GM21515 (cell line): Measurements from ENCODE around the gene PTPRU.

Experiments used
- ATAC-seq: cut with Tn5 transposase; IDR thresholded peaks from one replicate; pipeline ENCODE4 v1.9.1; 2021; ENCODE audit not compliant: unreplicated experiment

PTPRU gene

GRCh38 chr1:29259802-29260441 lies 23.6 kb downstream of the PTPRU start:
- ATAC-seq = no peak

DNA sequence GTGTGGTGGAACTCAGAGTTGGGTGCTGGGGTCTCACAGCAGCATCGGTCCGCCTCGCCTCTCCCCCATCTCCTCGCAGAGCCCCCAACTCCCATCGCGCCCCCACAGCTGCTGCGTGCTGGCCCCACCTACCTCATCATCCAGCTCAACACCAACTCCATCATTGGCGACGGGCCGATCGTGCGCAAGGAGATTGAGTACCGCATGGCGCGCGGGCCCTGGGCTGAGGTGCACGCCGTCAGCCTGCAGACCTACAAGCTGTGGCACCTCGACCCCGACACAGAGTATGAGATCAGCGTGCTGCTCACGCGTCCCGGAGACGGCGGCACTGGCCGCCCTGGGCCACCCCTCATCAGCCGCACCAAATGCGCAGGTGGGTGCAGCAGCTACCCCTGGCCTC lies 24.2 kb downstream of the PTPRU start:
- no peak for ATAC-seq

GRCh38 chr1:29264773-29265389 lies 28.6 kb downstream of the PTPRU start:
- no peak for ATAC-seq

GRCh38 chr1:29266912-29267311 lies 30.6 kb downstream of the PTPRU start:
- ATAC-seq = no peak

GRCh38 chr1:29267321-29268070 lies 31.2 kb downstream of the PTPRU start:
- no peak for ATAC-seq

GRCh38 chr1:29269382-29269781 lies 33.1 kb downstream of the PTPRU start:
- ATAC-seq = no peak

GRCh38 chr1:29270929-29271521 lies 34.7 kb downstream of the PTPRU start:
- ATAC-seq = no peak

- ATAC-seq = no peak
Measured at GRCh38 chr1:29271724-29272123, 35.4 kb downstream of the PTPRU start.

DNA sequence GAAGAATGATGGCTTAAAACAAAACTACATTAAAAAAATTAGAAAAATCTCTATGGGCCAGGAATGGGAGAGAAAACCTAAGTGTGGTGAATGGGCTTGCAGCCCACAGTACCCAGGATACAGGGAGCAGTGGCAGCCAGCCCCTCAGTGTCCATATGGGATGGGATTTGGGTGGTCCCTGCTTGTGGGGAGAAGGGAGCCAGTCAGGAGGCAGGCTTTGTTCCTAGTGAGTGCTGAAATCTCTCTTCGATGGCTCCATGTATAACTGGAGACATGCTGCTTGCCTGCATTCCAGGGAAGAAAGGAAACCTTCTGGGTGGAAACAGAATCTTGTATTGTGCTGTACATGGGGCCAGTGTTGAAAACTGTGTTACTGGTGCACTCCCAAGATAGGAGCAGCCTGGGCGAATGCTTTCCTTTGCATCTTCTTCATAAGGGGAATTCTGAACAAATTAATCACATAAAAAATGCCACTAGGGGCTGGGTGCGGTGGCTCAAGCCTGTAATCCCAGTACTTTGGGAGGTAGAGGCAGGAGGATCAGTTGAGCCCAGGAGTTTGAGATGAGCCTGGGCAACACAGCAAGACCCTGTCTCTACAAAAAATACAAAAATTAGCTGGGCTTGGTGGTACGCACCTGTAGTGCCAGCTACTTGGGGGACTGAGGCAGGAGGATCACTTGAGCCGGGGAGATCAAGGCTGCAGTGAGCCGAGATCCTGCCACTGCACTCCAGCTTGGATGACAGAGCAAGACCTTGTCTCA lies 36.0 kb downstream of the PTPRU start:
- no peak for ATAC-seq

DNA sequence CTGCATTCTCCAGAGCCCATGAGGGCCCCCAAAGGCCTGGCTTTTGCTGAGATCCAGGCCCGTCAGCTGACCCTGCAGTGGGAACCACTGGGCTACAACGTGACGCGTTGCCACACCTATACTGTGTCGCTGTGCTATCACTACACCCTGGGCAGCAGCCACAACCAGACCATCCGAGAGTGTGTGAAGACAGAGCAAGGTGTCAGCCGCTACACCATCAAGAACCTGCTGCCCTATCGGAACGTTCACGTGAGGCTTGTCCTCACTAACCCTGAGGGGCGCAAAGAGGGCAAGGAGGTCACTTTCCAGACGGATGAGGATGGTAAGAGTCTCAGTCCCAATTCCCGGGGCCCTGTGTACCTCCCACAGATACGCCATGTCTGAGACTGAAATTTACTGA lies 39.1 kb downstream of the PTPRU start:
- ATAC-seq = no peak

DNA sequence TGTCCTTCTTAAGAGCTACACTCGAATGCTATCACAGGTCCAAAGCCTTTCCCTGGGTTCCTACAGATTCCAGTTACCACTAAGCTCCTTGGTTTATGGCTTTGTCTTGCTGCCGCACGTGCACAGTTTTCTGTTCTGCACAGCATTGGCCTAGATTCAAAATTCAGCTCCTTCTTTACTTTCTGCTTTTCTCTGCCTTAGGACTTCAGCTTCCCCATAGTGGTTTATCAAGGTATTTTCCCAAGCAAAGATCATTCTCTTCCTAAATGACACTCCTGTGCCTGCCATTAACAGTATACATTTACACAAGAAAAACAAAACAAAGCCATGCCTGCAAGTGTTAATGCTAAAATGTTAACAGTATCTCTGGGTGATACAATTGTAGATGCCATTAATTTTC lies 41.8 kb downstream of the PTPRU start:
- no peak for ATAC-seq

DNA sequence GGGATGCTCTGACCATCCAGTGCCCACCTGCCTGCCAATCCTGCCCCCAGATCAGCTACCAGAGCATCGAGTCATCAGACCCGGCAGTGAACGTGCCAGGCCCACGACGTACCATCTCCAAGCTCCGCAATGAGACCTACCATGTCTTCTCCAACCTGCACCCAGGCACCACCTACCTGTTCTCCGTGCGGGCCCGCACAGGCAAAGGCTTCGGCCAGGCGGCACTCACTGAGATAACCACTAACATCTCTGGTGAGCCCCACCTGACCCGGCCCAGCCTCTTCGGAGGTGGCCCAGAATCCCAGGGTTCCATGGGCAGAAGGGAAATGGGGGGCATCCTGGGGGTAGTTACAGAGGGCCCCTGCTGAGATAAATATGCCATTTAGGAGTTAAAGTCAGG lies 43.1 kb downstream of the PTPRU start:
- no peak for ATAC-seq

DNA sequence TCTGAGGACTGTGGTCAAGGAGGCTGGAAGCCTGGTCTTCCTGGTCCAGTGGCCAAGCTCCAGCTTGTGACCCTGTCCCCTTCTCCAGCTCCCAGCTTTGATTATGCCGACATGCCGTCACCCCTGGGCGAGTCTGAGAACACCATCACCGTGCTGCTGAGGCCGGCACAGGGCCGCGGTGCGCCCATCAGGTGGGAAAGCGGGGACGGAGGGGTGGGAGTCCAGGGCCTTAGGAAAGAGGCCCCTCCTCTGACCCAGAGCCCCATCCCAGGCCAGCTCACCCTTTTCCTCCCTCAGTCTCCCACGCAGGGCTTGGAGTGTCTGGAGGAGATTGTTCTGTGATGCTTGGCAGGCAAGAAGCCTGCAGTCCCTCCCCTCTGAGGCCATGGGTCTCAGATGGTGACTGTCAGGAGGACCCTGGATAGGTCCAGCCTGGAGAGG lies 43.6 kb downstream of the PTPRU start:
- no peak for ATAC-seq

- ATAC-seq = no peak
Measured at GRCh38 chr1:29280409-29281131, 44.2 kb downstream of the PTPRU start.

- no peak for ATAC-seq
Measured at GRCh38 chr1:29281571-29281970, 45.2 kb downstream of the PTPRU start.

DNA sequence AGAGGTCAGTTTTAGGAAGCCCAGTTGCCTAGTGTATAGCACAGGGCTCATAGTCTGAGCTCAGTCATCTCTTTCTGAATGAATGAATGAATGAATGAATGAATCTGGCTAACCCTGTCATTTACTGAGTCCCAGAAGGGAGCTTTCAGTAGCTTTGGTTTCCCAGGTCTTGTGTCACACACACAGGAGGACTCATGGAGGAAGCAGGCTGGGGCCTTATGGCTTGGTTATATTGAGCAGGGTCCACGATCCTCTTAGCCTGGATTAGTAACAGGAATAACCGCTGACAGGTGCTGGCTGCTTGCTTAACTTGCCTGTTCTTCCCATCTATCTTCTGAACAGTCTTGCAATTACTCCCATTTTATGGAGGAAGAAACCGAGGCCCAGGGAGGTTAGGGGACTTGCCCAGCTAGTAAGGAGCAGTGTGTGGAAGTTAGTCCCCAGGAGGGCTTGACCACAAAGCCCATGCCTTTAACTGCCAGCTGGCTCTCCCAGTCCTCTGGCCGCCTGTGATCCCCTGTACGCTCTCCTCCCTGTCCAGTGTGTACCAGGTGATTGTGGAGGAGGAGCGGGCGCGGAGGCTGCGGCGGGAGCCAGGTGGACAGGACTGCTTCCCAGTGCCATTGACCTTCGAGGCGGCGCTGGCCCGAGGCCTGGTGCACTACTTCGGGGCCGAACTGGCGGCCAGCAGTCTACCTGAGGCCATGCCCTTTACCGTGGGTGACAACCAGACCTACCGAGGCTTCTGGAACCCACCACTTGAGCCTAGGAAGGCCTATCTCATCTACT lies 46.0 kb downstream of the PTPRU start:
- ATAC-seq = no peak

GRCh38 chr1:29282924-29283803 lies 46.8 kb downstream of the PTPRU start:
- no peak for ATAC-seq

GRCh38 chr1:29283804-29284195 lies 47.5 kb downstream of the PTPRU start:
- ATAC-seq = no peak
